ENCODE results near the gene FAM181A. TPM values are rescaled to one million over a fixed set of nuclear protein-coding genes. Genes with fewer than 3 reads are reported as not detected.

FAM181A gene
- polyA plus RNA-seq, 1 donor (not counting 4 experiments of a cell fraction or from before 2014, with no cell fraction given), result 0.04 TPM

DNA sequence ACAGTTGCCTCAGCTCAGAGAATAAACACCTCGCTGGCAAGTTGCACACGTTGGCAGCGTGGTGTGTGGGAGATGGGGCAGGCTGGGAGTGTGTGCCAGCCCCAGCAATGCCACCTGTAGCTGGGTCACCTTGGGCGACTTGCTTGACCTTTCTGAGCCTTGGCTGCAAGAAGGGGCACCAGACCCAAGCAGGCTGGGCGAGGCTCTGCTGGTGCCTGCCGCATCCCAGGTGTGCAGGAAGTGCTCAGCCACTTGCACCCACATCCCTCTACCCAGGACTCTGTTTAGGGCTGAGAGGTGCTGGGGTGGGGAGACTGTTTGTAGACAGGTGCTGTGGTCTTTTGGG lies 629 bp downstream of the FAM181A start:
- H3K9me3 ChIP-seq (ENCODE audit: control insufficient read depth, low read depth, low read length), result no peaks in the 10 kb centered on the region
- H3K27ac ChIP-seq (ENCODE audit: control insufficient read depth, insufficient read depth, low read length), result no peak overlapping the region
- no peak for FAIRE-seq
- dilution Hi-C loops (cut with MboI; ENCODE audit: extremely low pct_ligation_motif_present, low sequenced_read_pairs), result no loop called here
- no peaks in the 10 kb centered on the region for H3K36me3 ChIP-seq (ENCODE audit: control insufficient read depth in 2 of 2, extremely low read depth in 1 of 2, insufficient read depth in 2 of 2, low read length in 2 of 2)
- DNase-seq (ENCODE audit: low read depth, low spot score), result no peak
- no peaks in the 10 kb centered on the region for H3K79me2 ChIP-seq (ENCODE audit: control insufficient read depth, insufficient read depth, low read length)
- no peak overlapping the region for H3K4me2 ChIP-seq (ENCODE audit: control insufficient read depth, extremely low read depth, insufficient read depth, low read depth, low read length)
- H3K27me3 ChIP-seq (ENCODE audit: control insufficient read depth, extremely low read depth, insufficient read depth, low read length), result no peaks in the 10 kb centered on the region
- no peak overlapping the region for H3K9ac ChIP-seq (ENCODE audit: control insufficient read depth, extremely low read depth, insufficient read depth, low read length)
- no peak overlapping the region for H3K4me3 ChIP-seq (ENCODE audit: control insufficient read depth in 2 of 3, extremely low read depth in 1 of 3, insufficient read depth in 2 of 3, low read depth in 1 of 3, low read length in 3 of 3)
- H3K9me1 ChIP-seq (ENCODE audit: control insufficient read depth, extremely low read depth, insufficient read depth, low read length), result no peaks in the 10 kb centered on the region
- no peak overlapping the region for H2AFZ ChIP-seq (ENCODE audit: control insufficient read depth, low read length)
- no peaks in the 10 kb centered on the region for H3K4me1 ChIP-seq (ENCODE audit: control insufficient read depth, extremely low read depth, insufficient read depth, low read length)
- H4K20me1 ChIP-seq (ENCODE audit: control insufficient read depth, extremely low read depth, insufficient read depth, low read length), result no peaks in the 10 kb centered on the region
- TF ChIP-seq, protein P1, sequence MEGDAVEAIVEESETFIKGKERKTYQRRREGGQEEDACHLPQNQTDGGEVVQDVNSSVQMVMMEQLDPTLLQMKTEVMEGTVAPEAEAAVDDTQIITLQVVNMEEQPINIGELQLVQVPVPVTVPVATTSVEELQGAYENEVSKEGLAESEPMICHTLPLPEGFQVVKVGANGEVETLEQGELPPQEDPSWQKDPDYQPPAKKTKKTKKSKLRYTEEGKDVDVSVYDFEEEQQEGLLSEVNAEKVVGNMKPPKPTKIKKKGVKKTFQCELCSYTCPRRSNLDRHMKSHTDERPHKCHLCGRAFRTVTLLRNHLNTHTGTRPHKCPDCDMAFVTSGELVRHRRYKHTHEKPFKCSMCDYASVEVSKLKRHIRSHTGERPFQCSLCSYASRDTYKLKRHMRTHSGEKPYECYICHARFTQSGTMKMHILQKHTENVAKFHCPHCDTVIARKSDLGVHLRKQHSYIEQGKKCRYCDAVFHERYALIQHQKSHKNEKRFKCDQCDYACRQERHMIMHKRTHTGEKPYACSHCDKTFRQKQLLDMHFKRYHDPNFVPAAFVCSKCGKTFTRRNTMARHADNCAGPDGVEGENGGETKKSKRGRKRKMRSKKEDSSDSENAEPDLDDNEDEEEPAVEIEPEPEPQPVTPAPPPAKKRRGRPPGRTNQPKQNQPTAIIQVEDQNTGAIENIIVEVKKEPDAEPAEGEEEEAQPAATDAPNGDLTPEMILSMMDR (optimal IDR thresholded peaks at IDR 0.05 in 1 of 3, IDR thresholded peaks at IDR 0.05 in 1 of 3, conservative IDR thresholded peaks at IDR 0.05 in 1 of 3; ENCODE audit: extremely low read depth in 1 of 3, insufficient read depth in 2 of 3, low read length in 3 of 3), result no peak
- TF ChIP-seq EZH2 (IDR thresholded peaks at IDR 0.05; ENCODE audit: low read length), result no peak

DNA sequence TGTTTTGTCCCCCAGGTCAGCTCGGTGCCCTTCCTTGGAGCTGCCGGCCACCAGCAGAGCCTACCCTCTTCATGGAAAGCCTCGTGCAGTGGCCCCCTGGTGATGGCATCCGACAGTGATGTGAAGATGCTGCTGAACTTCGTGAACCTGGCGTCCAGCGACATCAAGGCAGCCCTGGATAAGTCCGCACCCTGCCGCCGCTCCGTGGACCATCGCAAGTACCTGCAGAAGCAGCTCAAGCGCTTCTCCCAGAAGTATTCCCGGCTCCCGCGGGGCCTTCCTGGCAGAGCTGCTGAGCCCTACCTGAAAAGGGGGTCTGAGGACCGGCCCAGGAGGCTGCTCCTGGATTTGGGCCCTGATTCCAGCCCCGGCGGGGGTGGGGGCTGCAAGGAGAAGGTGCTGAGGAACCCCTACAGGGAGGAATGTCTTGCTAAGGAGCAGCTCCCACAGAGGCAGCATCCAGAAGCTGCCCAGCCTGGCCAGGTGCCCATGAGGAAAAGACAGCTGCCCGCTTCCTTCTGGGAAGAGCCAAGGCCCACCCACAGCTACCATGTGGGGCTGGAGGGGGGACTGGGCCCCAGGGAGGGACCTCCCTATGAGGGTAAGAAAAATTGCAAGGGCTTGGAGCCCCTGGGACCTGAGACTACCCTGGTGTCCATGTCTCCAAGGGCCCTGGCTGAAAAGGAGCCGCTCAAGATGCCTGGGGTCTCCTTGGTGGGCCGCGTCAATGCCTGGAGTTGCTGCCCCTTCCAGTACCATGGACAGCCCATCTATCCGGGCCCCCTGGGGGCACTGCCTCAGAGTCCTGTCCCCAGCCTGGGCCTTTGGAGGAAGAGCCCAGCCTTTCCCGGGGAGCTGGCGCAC lies 1.3 kb downstream of the FAM181A start:
- Histone ChIP-seq H3K4me1 (ENCODE audit: control insufficient read depth, extremely low read depth, insufficient read depth, low read length) (no peaks in the 10 kb centered on the region), H3K79me2 (ENCODE audit: control insufficient read depth, insufficient read depth, low read length) (no peaks in the 10 kb centered on the region), H3K9ac (ENCODE audit: control insufficient read depth, extremely low read depth, insufficient read depth, low read length) (no peak overlapping the region), H3K9me3 (ENCODE audit: control insufficient read depth, low read depth, low read length) (no peaks in the 10 kb centered on the region), H3K36me3 (ENCODE audit: control insufficient read depth in 2 of 2, extremely low read depth in 1 of 2, insufficient read depth in 2 of 2, low read length in 2 of 2) (no peaks in the 10 kb centered on the region), H3K4me2 (ENCODE audit: control insufficient read depth, extremely low read depth, insufficient read depth, low read depth, low read length) (no peak overlapping the region), H3K27ac (ENCODE audit: control insufficient read depth, insufficient read depth, low read length) (no peak overlapping the region), H4K20me1 (ENCODE audit: control insufficient read depth, extremely low read depth, insufficient read depth, low read length) (no peaks in the 10 kb centered on the region), H3K4me3 (ENCODE audit: control insufficient read depth in 2 of 3, extremely low read depth in 1 of 3, insufficient read depth in 2 of 3, low read depth in 1 of 3, low read length in 3 of 3) (no peak overlapping the region), H3K27me3 (ENCODE audit: control insufficient read depth, extremely low read depth, insufficient read depth, low read length) (no peaks in the 10 kb centered on the region), H2AFZ (ENCODE audit: control insufficient read depth, low read length) (no peak overlapping the region), H3K9me1 (ENCODE audit: control insufficient read depth, extremely low read depth, insufficient read depth, low read length) (no peaks in the 10 kb centered on the region)
- dilution Hi-C loops (cut with MboI; ENCODE audit: extremely low pct_ligation_motif_present, low sequenced_read_pairs), result no loop called here
- TF ChIP-seq, protein P1 (optimal IDR thresholded peaks at IDR 0.05 in 1 of 3, IDR thresholded peaks at IDR 0.05 in 1 of 3, conservative IDR thresholded peaks at IDR 0.05 in 1 of 3; ENCODE audit: extremely low read depth in 1 of 3, insufficient read depth in 2 of 3, low read length in 3 of 3), result no peak
- no peak for TF ChIP-seq EZH2 (IDR thresholded peaks at IDR 0.05; ENCODE audit: low read length)
- DNase-seq (ENCODE audit: low read depth, low spot score) (no peak), FAIRE-seq (no peak)

All from keratinocyte (primary cell).